T-cell (primary cell): ENCODE results near the gene TEX2. TPM values are rescaled to one million over a fixed set of nuclear protein-coding genes. Genes with fewer than 3 reads are reported as not detected.
"Not testable (repeated sequence)": the region's sequence is repeated elsewhere in the genome, so short reads cannot be mapped to it uniquely, and the experiment has no call there.

ENCODE experiments used
- ATAC-seq, 4 experiments: fragments of 200-7000 bp in 3 of 4; fragments of 150-1000 bp in 1 of 4; cut with Tn5 transposase; replicated peaks in 1 of 4; 1 replicate in 3 of 4; 2 replicates in 1 of 4; pipeline ENCODE4 v1.10.0; 2021; ENCODE audit warnings: moderate library complexity in 3 of 4, mild to moderate bottlenecking in 2 of 4, moderate number of reproducible peaks in 1 of 4
- CTCF ChIA-PET, 2 donors: fragments of 300-600 bp; sonication (Branson Sonifier 250); formaldehyde crosslinking; loops; one replicate each; lab custom pipeline; 2022; ENCODE audit warnings: antibody characterized with exemption in 2 of 2; lab: Charles Lee
- POLR2A ChIA-PET, 2 donors: fragments of 300-600 bp; sonication (Branson Sonifier 250); formaldehyde crosslinking; loops; one replicate each; lab custom pipeline; 2022; ENCODE audit warnings: antibody characterized with exemption in 2 of 2; lab: Charles Lee
- DNase-seq, 35 experiments: peaks; one replicate each; pipeline versions ENCODE4 v3.0.0 to v3.0.0-alpha.2; 2013 to 2023
- H3K27ac ChIP-seq: one replicate; pipeline ENCODE4 v1.5.1; 2013; ENCODE audit warnings: low read length
- H3K27me3 ChIP-seq, 2 experiments: replicated peaks in 1 of 2; 1 replicate in 1 of 2; 2 replicates in 1 of 2; pipeline versions ENCODE4 v1.6.1 to v1.7.0; 2013; ENCODE audit warnings: low read length in 1 of 2, mixed read lengths in 1 of 2; ENCODE audit not compliant: control insufficient read depth in 2 of 2, insufficient read depth in 2 of 2; ENCODE audit errors: extremely low read depth in 1 of 2
- H3K36me3 ChIP-seq, 2 donors: 1 replicate in 1 of 2; 2 replicates in 1 of 2; pipeline versions ENCODE4 v1.6.1 to v1.7.0; 2013; ENCODE audit warnings: low read length in 1 of 2; ENCODE audit not compliant: control insufficient read depth in 2 of 2, insufficient read depth in 1 of 2; ENCODE audit errors: extremely low read depth in 1 of 2
- H3K4me1 ChIP-seq, 2 experiments: 1 replicate in 1 of 2; 2 replicates in 1 of 2; pipeline versions ENCODE4 v1.6.1 to v1.7.0; 2013; ENCODE audit warnings: low read length in 2 of 2, mixed read lengths in 1 of 2; ENCODE audit not compliant: insufficient read depth in 2 of 2, control insufficient read depth in 1 of 2; ENCODE audit errors: extremely low read depth in 1 of 2
- H3K4me3 ChIP-seq, 2 donors: 1 replicate in 1 of 2; 2 replicates in 1 of 2; pipeline versions ENCODE4 v1.5.1 to v1.7.0; 2013; ENCODE audit warnings: mild to moderate bottlenecking in 2 of 2, low read length in 1 of 2, moderate library complexity in 1 of 2; ENCODE audit not compliant: control insufficient read depth in 1 of 2; ENCODE audit errors: extremely low read depth in 1 of 2
- H3K9me3 ChIP-seq: 2 replicates; pipeline ENCODE4 v1.7.0; 2013
- H3K27ac Mint-ChIP-seq, 2 donors: one replicate each; pipeline ENCODE4 v1.8.0; 2020 to 2021; ENCODE audit warnings: mild to moderate bottlenecking in 2 of 2, mixed read lengths in 2 of 2
- H3K27me3 Mint-ChIP-seq, 2 donors: one replicate each; pipeline ENCODE4 v1.8.0; 2021 to 2022; ENCODE audit warnings: mixed read lengths in 2 of 2
- H3K36me3 Mint-ChIP-seq: one replicate; pipeline ENCODE4 v1.8.0; 2021; ENCODE audit warnings: mixed read lengths
- H3K4me1 Mint-ChIP-seq, 3 donors: one replicate each; pipeline ENCODE4 v1.8.0; 2020 to 2022; ENCODE audit warnings: mixed read lengths in 3 of 3, mild to moderate bottlenecking in 1 of 3
- H3K4me3 Mint-ChIP-seq, 3 donors: one replicate each; pipeline ENCODE4 v1.8.0; 2020 to 2022; ENCODE audit warnings: mild to moderate bottlenecking in 3 of 3, mixed read lengths in 3 of 3, moderate library complexity in 3 of 3
- H3K9me3 Mint-ChIP-seq, 3 donors: one replicate each; pipeline ENCODE4 v1.8.0; 2020 to 2022; ENCODE audit warnings: mixed read lengths in 3 of 3
- WGBS: methylation state at CpG from one replicate; pipeline ENCODE4 v1.1.5; 2013; ENCODE audit warnings: missing lambda C conversion rate; ENCODE audit not compliant: insufficient coverage; 5-methylcytosine and 5-hydroxymethylcytosine counted together
- total RNA-seq, 35 experiments: library from RNA in 6 of 35; stranded (reverse) in 6 of 35; fragments of 120-200 nt in 1 of 35; gene quantifications; one replicate each; pipeline versions ENCODE4 v1.2.1 to v1.2.4 and lab custom pipeline; 2013 to 2026

Gene TEX2
- total RNA-seq, 5 donors from 2014 or later (not counting 1 experiment from before 2014, with no cell fraction given): 12.5 to 16.4 (median 14.8) TPM

GRCh38 chr17:64186171-64187092, 76.6 kb downstream of the TEX2 start:
- no peaks in the 10 kb centered on the region for H3K27me3 ChIP-seq
- Mint-ChIP-seq H3K36me3 (peaks cover 29% of the 10 kb centered on the region), H3K27ac (no peak overlapping the region), H3K4me3 (no peak overlapping the region), H3K27me3 (no peaks in the 10 kb centered on the region), H3K9me3 (no peaks in the 10 kb centered on the region), H3K4me1 (peaks cover 0 to 10% (median 4%) of the 10 kb centered on the region in 3 donors)
- H3K27ac ChIP-seq: no peak overlapping the region
- 98% methylated on average over 7 of the region's 12 CpGs for WGBS
- no peaks in the 10 kb centered on the region for H3K4me1 ChIP-seq
- no peak overlapping the region for H3K4me3 ChIP-seq
- peaks cover 0 to 2% of the 10 kb centered on the region in 2 donors for H3K36me3 ChIP-seq
- DNase-seq (no peak), ATAC-seq (no peak)
- ChIA-PET POLR2A (no interaction called here), CTCF (no interaction called here)
- H3K9me3 ChIP-seq: no peaks in the 10 kb centered on the region

- peaks cover 31% of the 10 kb centered on the region for H3K36me3 Mint-ChIP-seq
- H3K27ac Mint-ChIP-seq, H3K4me3 Mint-ChIP-seq, H3K9me3 Mint-ChIP-seq, H3K27me3 ChIP-seq, H3K36me3 ChIP-seq, H3K27me3 Mint-ChIP-seq, H3K27ac ChIP-seq, H3K4me1 ChIP-seq, ATAC-seq, POLR2A ChIA-PET, DNase-seq, H3K4me1 Mint-ChIP-seq, CTCF ChIA-PET, H3K4me3 ChIP-seq, H3K9me3 ChIP-seq: not testable (repeated sequence)
- WGBS: 87% methylated on average over 3 of the region's 9 CpGs
Observed at GRCh38 chr17:64185557-64185956, 77.5 kb downstream of the TEX2 start.

- Mint-ChIP-seq H3K9me3 (no peaks in the 10 kb centered on the region), H3K4me3 (no peak overlapping the region), H3K36me3 (peaks cover 35% of the 10 kb centered on the region), H3K27ac (no peak overlapping the region), H3K4me1 (peaks cover 0 to 10% (median 4%) of the 10 kb centered on the region in 3 donors), H3K27me3 (no peaks in the 10 kb centered on the region)
- H3K27me3 ChIP-seq: no peaks in the 10 kb centered on the region
- no CpG with 5 or more reads among the region's 3 CpGs for WGBS
- DNase-seq (no peak), ATAC-seq (no peak)
- no peaks in the 10 kb centered on the region for H3K36me3 ChIP-seq
- no peaks in the 10 kb centered on the region for H3K9me3 ChIP-seq
- H3K4me3 ChIP-seq: no peak overlapping the region
- ChIA-PET POLR2A (no interaction called here), CTCF (no interaction called here)
- H3K27ac ChIP-seq: no peak overlapping the region
- H3K4me1 ChIP-seq: no peaks in the 10 kb centered on the region
Observed at GRCh38 chr17:64185101-64185500, 78.0 kb downstream of the TEX2 start.

GRCh38 chr17:64183815-64184214, 79.2 kb downstream of the TEX2 start:
- ATAC-seq (no peak), DNase-seq (no peak)
- WGBS: 100% methylated on average over 2 of the region's 4 CpGs
- peaks cover 0 to 10% (median 4%) of the 10 kb centered on the region in 3 donors for H3K4me1 Mint-ChIP-seq
- Histone ChIP-seq H3K4me3 (no peak overlapping the region), H3K27me3 (no peaks in the 10 kb centered on the region), H3K4me1 (no peaks in the 10 kb centered on the region), H3K36me3 (no peaks in the 10 kb centered on the region), H3K9me3 (no peaks in the 10 kb centered on the region), H3K27ac (no peak overlapping the region)
- H3K4me3 Mint-ChIP-seq: no peak overlapping the region
- peaks cover 44% of the 10 kb centered on the region for H3K36me3 Mint-ChIP-seq
- H3K27ac Mint-ChIP-seq: no peak overlapping the region
- no peaks in the 10 kb centered on the region for H3K27me3 Mint-ChIP-seq
- ChIA-PET CTCF (interaction anchor here in 1 of 2 donors (1.0 kb wide), 1 partner anchor 24 kb away, joined by 3 read pairs; no protein-coding TSS in a partner anchor), POLR2A (no interaction called here)
- H3K9me3 Mint-ChIP-seq: no peaks in the 10 kb centered on the region

- Mint-ChIP-seq H3K9me3 (no peaks in the 10 kb centered on the region), H3K4me3 (no peak overlapping the region), H3K27me3 (no peaks in the 10 kb centered on the region), H3K27ac (no peak overlapping the region), H3K4me1 (peaks cover 0 to 10% (median 4%) of the 10 kb centered on the region in 3 donors), H3K36me3 (peaks cover 39% of the 10 kb centered on the region)
- 100% methylated on average over 2 of the region's 3 CpGs for WGBS
- POLR2A ChIA-PET: interaction anchor here in 1 of 2 donors (0.7 kb wide), 1 partner anchor 153 kb away, joined by 6 read pairs; no protein-coding TSS in a partner anchor
- no peak for DNase-seq
- no peak for ATAC-seq
- Histone ChIP-seq H3K27me3 (no peaks in the 10 kb centered on the region), H3K4me1 (no peaks in the 10 kb centered on the region), H3K27ac (no peak overlapping the region), H3K9me3 (no peaks in the 10 kb centered on the region), H3K36me3 (no peaks in the 10 kb centered on the region), H3K4me3 (no peak overlapping the region)
- CTCF ChIA-PET: no interaction called here
Observed at GRCh38 chr17:64182325-64183012, 80.6 kb downstream of the TEX2 start.
